Karpas-422 (cell line): ENCODE data around the gene MAPK7. TPM values are rescaled to one million over a fixed set of nuclear protein-coding genes. Genes with fewer than 3 reads are reported as not detected.
"Not testable (repeated sequence)": the region's sequence is repeated elsewhere in the genome, so short reads cannot be mapped to it uniquely, and the experiment has no call there.

ENCODE experiments used
- DNase-seq: peaks from one replicate; pipeline ENCODE4 v3.0.0-alpha.2; 2015
- H2AFZ ChIP-seq: fragments of 200-600 bp; sonication (generic); 2 replicates; pipeline ENCODE4 v1.6.1; 2014; ENCODE audit warnings: antibody characterized with exemption, low read length, mixed read lengths
- H3K27ac ChIP-seq: fragments of 200-600 bp; sonication (generic); 2 replicates; pipeline ENCODE4 v1.5.1; 2014; ENCODE audit warnings: mild to moderate bottlenecking, low read length, moderate library complexity
- H3K27me3 ChIP-seq: fragments of 200-600 bp; sonication (generic); 2 replicates; pipeline ENCODE4 v1.6.1; 2014; ENCODE audit warnings: low read length, mixed read lengths
- H3K36me3 ChIP-seq: fragments of 200-600 bp; sonication (generic); 2 replicates; pipeline ENCODE4 v1.6.1; 2014; ENCODE audit warnings: low read length, mixed read lengths; ENCODE audit not compliant: insufficient read depth
- H3K4me1 ChIP-seq: fragments of 200-600 bp; sonication (generic); 2 replicates; pipeline ENCODE4 v1.6.1; 2014; ENCODE audit warnings: mild to moderate bottlenecking, low read length, mixed read lengths
- H3K4me2 ChIP-seq: fragments of 200-600 bp; sonication (generic); 2 replicates; pipeline ENCODE4 v1.6.1; 2014; ENCODE audit warnings: low read length, low read depth, mild to moderate bottlenecking; ENCODE audit not compliant: poor library complexity, severe bottlenecking
- H3K4me3 ChIP-seq: fragments of 200-600 bp; sonication (generic); 2 replicates; pipeline ENCODE4 v1.5.1; 2014; ENCODE audit warnings: mild to moderate bottlenecking, antibody characterized with exemption, low read length, mixed read lengths
- H3K79me2 ChIP-seq: fragments of 200-600 bp; sonication (generic); 2 replicates; pipeline ENCODE4 v1.6.1; 2014; ENCODE audit warnings: mild to moderate bottlenecking, low read length, mixed read lengths
- H3K9ac ChIP-seq: fragments of 200-600 bp; sonication (generic); 2 replicates; pipeline ENCODE4 v1.6.0; 2014; ENCODE audit warnings: low read length
- H3K9me2 ChIP-seq: fragments of 200-600 bp; sonication (generic), shearing (Covaris generic); replicated peaks from 2 replicates; pipeline ENCODE4 v1.6.0; 2014; ENCODE audit warnings: mild to moderate bottlenecking, low read length, moderate library complexity; ENCODE audit not compliant: insufficient read depth
- H3K9me3 ChIP-seq: fragments of 300-700, 200-600 bp; sonication (generic); 2 replicates; pipeline ENCODE4 v1.6.1; 2014; ENCODE audit warnings: low read length, mixed read lengths
- H4K20me1 ChIP-seq: fragments of 200-600 bp; sonication (generic); 2 replicates; pipeline ENCODE4 v1.6.1; 2014; ENCODE audit warnings: mild to moderate bottlenecking, antibody characterized with exemption, low read length, low read depth; ENCODE audit not compliant: insufficient read depth
- total RNA-seq: library from RNA; depleted of rRNA; stranded (reverse); fragments of >200 nt; shearing (Covaris generic); gene quantifications from 2 replicates; pipeline ENCODE4 v1.2.3, GENCODE V29; 2014; ENCODE audit warnings: low replicate concordance

MAPK7 gene
- total RNA-seq, 1 experiment from 2014 or later, result 4.1 TPM

GRCh38 chr17:19345486-19346350, 32.6 kb upstream of the MAPK7 start:
- Histone ChIP-seq H2AFZ (no peak overlapping the region), H3K9ac (no peak overlapping the region), H3K9me2 (no peaks in the 10 kb centered on the region), H4K20me1 (0 out of 2 replicates have a peak, but pooled peaks cover 3% of the 10 kb centered on the region), H3K9me3 (no peaks in the 10 kb centered on the region), H3K4me3 (no peak overlapping the region), H3K79me2 (no peaks in the 10 kb centered on the region), H3K36me3 (no peaks in the 10 kb centered on the region), H3K4me1 (peaks cover 16% of the 10 kb centered on the region), H3K4me2 (no peak overlapping the region), H3K27ac (no peak overlapping the region), H3K27me3 (no peaks in the 10 kb centered on the region)
- no peak for DNase-seq

GRCh38 chr17:19346351-19347255, 31.7 kb upstream of the MAPK7 start:
- no peaks in the 10 kb centered on the region for H3K36me3 ChIP-seq
- no peak overlapping the region for H3K9ac ChIP-seq
- peak overlapping the region; percentile 40 for H3K4me2 ChIP-seq
- no peak overlapping the region for H2AFZ ChIP-seq
- H3K9me3 ChIP-seq, result no peaks in the 10 kb centered on the region
- H3K27ac ChIP-seq, result no peak overlapping the region
- H3K9me2 ChIP-seq, result no peaks in the 10 kb centered on the region
- H3K4me3 ChIP-seq, result no peak overlapping the region
- no peaks in the 10 kb centered on the region for H3K79me2 ChIP-seq
- H3K27me3 ChIP-seq, result no peaks in the 10 kb centered on the region
- H3K4me1 ChIP-seq, result peaks cover 16% of the 10 kb centered on the region
- 0 out of 2 replicates have a peak, but pooled peaks cover 3% of the 10 kb centered on the region for H4K20me1 ChIP-seq
- peak; percentile 72 for DNase-seq

- no peak overlapping the region for H3K9ac ChIP-seq
- no peak overlapping the region for H2AFZ ChIP-seq
- no peaks in the 10 kb centered on the region for H3K9me3 ChIP-seq
- no peaks in the 10 kb centered on the region for H3K27me3 ChIP-seq
- peak overlapping the region; percentile 40 for H3K4me2 ChIP-seq
- H3K36me3 ChIP-seq, result no peaks in the 10 kb centered on the region
- 0 out of 2 replicates have a peak, but pooled peaks cover 3% of the 10 kb centered on the region for H4K20me1 ChIP-seq
- DNase-seq, result no peak
- no peak overlapping the region for H3K27ac ChIP-seq
- no peak overlapping the region for H3K4me3 ChIP-seq
- H3K4me1 ChIP-seq, result peaks cover 16% of the 10 kb centered on the region
- H3K9me2 ChIP-seq, result no peaks in the 10 kb centered on the region
- no peaks in the 10 kb centered on the region for H3K79me2 ChIP-seq
These were observed 30.8 kb upstream of the MAPK7 start for GRCh38 chr17:19347323-19348080.

- H3K4me2 ChIP-seq, result no peak overlapping the region
- no peak overlapping the region for H2AFZ ChIP-seq
- peaks cover 16% of the 10 kb centered on the region for H3K4me1 ChIP-seq
- H3K27ac ChIP-seq, result no peak overlapping the region
- no peaks in the 10 kb centered on the region for H3K79me2 ChIP-seq
- no peak overlapping the region for H3K9ac ChIP-seq
- no peaks in the 10 kb centered on the region for H3K36me3 ChIP-seq
- DNase-seq, result no peak
- H4K20me1 ChIP-seq, result 0 out of 2 replicates have a peak, but pooled peaks cover 3% of the 10 kb centered on the region
- H3K27me3 ChIP-seq, result no peaks in the 10 kb centered on the region
- no peaks in the 10 kb centered on the region for H3K9me3 ChIP-seq
- no peak overlapping the region for H3K4me3 ChIP-seq
- H3K9me2 ChIP-seq, result no peaks in the 10 kb centered on the region
These were observed 30.1 kb upstream of the MAPK7 start for GRCh38 chr17:19348081-19348650.

DNA sequence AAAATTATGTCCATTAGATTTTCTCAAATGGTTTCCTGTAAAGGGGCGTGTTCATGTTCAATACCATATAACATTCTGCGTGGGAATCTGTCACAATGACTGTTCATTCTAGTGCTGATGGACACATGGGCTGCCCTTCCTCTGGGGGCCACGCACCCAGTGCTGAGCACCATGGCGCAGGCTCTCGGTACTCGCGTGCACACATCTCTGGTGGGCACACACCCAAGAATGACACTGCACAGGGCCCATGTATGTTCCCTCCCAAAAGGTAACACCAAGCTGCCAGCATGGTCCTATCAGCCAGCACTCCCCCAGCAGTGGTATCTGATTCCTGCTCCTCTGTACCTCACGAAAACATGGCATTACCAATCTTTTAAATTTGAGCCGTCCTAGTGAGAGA, 29.5 kb upstream of the MAPK7 start:
- 0 out of 2 replicates have a peak, but pooled peaks cover 3% of the 10 kb centered on the region for H4K20me1 ChIP-seq
- H3K4me3 ChIP-seq, result no peak overlapping the region
- H3K4me1 ChIP-seq, result peaks cover 16% of the 10 kb centered on the region
- H3K36me3 ChIP-seq, result no peaks in the 10 kb centered on the region
- no peaks in the 10 kb centered on the region for H3K79me2 ChIP-seq
- no peaks in the 10 kb centered on the region for H3K9me2 ChIP-seq
- DNase-seq, result no peak
- H3K9ac ChIP-seq, result no peak overlapping the region
- no peak overlapping the region for H3K4me2 ChIP-seq
- no peak overlapping the region for H3K27ac ChIP-seq
- H3K9me3 ChIP-seq, result no peaks in the 10 kb centered on the region
- H2AFZ ChIP-seq, result no peak overlapping the region
- H3K27me3 ChIP-seq, result no peaks in the 10 kb centered on the region

GRCh38 chr17:19353401-19353800, 24.9 kb upstream of the MAPK7 start:
- not testable (repeated sequence) for H3K27ac ChIP-seq, H3K79me2 ChIP-seq, H3K27me3 ChIP-seq, H3K9me2 ChIP-seq, H2AFZ ChIP-seq, H3K4me3 ChIP-seq, H4K20me1 ChIP-seq, DNase-seq, H3K9me3 ChIP-seq, H3K36me3 ChIP-seq, H3K4me2 ChIP-seq, H3K9ac ChIP-seq, H3K4me1 ChIP-seq

GRCh38 chr17:19354748-19355147, 23.6 kb upstream of the MAPK7 start:
- Histone ChIP-seq H3K4me3 (no peak overlapping the region), H3K79me2 (no peaks in the 10 kb centered on the region), H4K20me1 (no peaks in the 10 kb centered on the region), H3K9me3 (no peaks in the 10 kb centered on the region), H2AFZ (no peak overlapping the region), H3K36me3 (no peaks in the 10 kb centered on the region), H3K9ac (no peak overlapping the region), H3K4me2 (no peak overlapping the region), H3K9me2 (no peaks in the 10 kb centered on the region), H3K27ac (no peak overlapping the region), H3K4me1 (peaks cover 5% of the 10 kb centered on the region), H3K27me3 (no peaks in the 10 kb centered on the region)
- no peak for DNase-seq
